Superior temporal gyrus (tissue), 1 donor: Measurements from ENCODE around the gene ERICH4.

Source experiments
- DNase-seq: peaks from one replicate; pipeline ENCODE4 v3.0.0-alpha.2; 2016; ENCODE audit errors: extremely low spot score

ERICH4 gene

DNA sequence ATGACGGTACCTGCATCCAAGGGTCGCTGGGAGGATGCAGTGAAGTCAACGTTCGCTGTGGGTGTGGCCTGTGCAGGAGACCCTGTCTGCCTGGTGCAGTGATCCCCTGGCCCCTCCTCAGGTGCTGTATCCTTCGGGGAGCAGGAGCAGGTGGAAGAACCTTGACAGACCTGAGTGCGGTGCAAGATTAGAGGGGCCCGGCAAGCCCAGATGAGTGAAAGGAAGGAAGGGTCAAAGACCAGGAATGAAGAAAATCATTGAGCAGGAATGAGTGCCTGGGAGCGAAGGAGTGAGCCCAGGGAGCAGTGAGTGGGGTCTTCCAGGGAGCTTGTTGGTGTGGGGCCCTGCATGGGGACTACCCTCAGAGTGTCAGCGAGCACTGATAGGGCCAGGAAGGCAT is 28.5 kb upstream of the ERICH4 start:
- no peak for DNase-seq

DNA sequence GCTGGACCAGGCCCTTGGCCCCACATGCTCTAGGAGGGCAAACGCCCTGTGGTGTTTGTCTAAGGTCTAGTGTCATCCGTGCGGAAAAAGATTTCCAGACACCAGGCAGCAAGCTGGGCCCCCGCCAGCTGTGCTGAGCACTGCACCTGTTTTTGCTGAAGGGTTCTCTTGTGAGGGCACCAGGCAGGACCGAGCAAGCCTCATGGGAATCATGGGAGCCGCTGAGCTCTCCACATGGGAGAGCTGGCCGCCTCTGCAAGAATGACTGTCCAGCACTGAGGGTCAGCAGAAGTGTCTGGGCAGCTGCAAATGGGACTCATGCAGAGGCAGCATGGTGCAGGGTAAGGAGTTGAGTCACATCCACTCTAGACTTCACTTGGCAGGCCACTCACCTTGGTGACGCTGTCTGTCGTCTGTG is 27.8 kb upstream of the ERICH4 start:
- no peak for DNase-seq

DNA sequence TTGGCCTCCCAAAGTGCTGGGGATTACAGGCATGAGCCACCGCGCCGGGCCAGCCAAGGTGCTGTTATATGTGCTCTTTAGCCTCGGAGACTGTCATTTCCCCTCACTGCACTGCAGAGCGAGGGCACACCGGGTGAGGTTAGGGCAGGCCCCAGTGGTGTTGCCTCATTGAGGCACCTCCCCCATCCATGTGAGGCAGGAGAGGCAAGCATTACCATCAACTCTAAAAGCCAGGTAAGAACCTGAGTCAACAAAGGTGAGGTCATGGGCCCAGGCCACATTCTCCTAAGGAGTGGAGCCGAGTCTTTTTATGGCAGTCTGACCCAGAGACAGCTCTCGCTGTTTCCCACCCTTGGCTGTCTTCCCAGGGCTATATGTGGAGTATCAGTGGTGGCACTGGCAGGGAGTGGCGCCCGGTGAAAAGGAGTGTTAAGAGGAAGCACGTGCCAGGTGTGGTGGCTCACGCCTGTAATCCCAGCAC is 26.7 kb upstream of the ERICH4 start:
- no peak for DNase-seq

- DNase-seq = no peak
Measured at GRCh38 chr19:41420101-41420880, 22.7 kb upstream of the ERICH4 start.

GRCh38 chr19:41421314-41421713 is 21.6 kb upstream of the ERICH4 start:
- DNase-seq = no peak

GRCh38 chr19:41421973-41422372 is 21.0 kb upstream of the ERICH4 start:
- no peak for DNase-seq

DNA sequence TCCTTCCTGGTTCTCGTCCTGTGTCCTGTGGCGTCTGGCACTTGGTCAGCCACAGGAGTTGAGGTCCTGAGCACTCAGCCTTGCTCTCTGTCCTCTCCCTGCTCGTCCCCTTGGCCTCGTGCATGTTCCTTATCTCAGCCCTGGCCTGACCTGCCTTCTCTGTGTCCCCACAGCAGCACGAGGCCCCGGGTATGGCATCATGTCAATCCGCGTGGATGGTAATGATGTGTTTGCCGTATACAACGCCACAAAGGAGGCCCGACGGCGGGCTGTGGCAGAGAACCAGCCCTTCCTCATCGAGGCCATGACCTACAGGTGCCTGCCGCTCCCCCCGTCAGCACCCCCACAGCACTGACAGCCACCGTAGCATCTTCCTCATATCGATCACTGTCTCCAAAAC is 20.5 kb upstream of the ERICH4 start:
- no peak for DNase-seq

- DNase-seq = no peak
Measured at GRCh38 chr19:41422955-41423354, 20.0 kb upstream of the ERICH4 start.

- DNase-seq = no peak
Measured at GRCh38 chr19:41424335-41425173, 18.4 kb upstream of the ERICH4 start.

DNA sequence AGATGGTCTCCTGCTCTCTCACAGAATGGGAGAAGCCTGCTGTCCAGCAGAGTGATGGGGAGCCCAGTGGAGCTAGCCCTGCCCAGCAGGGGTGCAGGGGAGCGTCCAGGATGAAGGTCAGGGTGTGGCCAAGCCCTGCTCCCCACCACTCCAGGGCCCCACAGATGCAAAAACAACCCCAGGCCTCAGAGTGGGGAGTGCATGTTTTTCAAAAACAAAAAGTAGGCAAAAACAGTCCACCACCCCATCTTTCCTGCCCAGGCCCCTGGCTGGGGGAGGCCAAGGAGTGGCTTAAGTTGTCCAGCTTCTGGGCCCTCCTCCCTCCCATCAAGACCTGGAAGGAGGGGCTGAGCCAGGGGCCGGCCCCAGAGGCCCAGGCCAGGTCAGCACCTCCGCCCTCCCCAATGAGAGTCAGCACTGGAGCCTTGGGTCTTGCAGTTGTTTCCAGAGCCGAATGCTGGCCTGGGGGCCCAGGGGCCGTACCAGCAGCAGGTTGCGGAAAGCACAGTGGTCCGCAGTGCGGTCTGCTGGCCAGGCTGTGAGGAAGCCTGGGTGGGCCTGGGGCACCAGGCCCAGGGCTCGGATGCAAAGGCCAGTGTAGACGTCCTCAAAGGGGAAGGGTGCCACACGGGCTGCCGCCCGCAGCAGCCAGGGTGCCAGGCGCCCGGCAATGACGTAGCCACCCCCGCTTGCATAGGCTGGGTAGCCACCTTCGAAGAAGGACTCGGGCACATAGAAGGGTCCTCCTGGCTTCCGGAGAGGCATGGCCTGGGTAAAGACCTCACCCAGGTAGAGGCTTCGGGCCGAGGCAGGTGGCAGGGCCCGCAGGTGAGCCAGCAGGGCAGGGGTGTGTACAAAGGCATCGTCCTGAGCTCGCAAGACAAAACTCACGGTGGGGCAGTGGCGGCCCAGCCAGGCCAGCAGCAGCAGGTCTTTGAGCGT is 17.5 kb upstream of the ERICH4 start:
- no peak for DNase-seq

DNA sequence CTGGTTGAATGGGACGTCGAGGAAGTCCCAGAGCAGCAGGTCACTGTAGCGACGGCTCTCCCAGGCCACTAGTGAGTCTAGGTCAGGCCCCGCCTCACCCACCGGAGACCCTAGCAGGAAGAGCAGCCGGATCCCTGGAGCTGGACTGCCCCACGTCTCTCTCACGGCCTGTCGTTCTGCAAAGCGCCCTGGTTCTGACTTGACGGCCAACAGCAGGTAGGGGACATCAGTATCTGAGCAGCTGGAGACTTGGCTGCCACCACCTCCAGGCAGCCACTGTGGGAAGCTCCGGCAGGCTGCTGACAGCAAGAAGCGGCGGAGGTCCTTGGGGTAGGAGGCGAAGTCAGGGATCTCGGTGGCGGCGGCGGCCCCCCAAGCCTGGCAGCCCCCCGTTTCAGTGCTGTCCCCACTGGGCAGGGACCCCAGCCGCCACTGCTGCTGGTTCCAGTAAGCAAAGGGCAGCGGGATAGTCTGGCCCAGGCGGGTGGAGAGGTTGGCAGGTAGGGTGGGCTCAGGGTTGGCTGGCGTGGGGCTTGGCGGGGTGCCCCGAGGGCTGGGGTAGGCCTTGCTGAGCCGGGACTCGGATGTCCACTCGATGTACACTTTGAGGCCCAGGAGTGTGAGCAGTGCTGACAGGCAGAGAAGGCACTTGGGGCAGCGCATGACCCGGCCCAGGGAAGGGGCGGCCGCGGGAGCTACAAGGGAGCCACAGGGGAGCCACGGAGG is 16.7 kb upstream of the ERICH4 start:
- no peak for DNase-seq

GRCh38 chr19:41426952-41427646 is 15.9 kb upstream of the ERICH4 start, which contains the start of gene B3GNT8:
Gene B3GNT8, minus strand, starts transcription at chr19:41427374. Its CDS starts 596 bp downstream, at chr19:41426778.
- no peak for DNase-seq

DNA sequence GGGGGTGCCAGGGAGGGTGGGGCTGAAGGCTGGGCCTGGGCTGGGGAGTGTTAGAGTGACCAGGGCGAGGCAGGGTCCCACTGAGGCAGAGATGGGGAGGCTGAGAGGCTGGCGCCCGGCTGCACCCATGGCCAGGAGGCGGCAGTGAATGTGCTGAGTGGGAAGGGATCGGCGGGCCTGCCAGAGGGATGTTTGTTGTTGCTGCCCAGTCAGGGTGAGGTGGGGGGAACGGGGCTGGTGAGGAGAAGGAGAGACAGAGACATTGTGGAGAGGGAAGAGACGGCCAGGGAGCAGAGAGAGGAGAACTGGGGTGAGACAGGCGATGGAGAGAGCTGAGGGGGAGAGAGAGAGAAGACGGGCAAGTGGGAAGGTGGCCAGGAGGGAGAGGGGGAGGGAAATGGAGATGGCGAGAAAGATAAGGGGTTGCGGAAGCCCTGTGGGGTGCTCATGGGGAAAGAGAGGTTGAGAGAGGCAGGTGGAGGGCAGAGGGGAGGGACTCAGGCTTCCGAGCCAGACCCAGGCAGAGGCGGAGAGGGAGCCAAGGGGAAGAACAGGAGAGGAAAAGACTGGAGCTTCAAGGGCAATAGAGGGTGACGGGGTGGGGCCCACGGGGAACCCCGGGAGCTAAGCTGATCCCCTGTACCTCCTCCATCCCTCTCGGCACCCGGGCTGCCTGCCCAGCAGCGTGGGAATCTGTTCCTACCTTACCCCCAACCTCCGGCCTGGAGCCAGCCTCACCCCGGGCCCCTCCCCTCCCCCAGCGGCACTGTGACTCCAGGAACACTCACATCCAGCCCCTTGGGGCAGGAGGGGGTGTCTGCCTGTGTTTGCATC is 15.1 kb upstream of the ERICH4 start:
- no peak for DNase-seq

- DNase-seq = no peak
Measured at GRCh38 chr19:41428481-41428859, 14.5 kb upstream of the ERICH4 start.

DNA sequence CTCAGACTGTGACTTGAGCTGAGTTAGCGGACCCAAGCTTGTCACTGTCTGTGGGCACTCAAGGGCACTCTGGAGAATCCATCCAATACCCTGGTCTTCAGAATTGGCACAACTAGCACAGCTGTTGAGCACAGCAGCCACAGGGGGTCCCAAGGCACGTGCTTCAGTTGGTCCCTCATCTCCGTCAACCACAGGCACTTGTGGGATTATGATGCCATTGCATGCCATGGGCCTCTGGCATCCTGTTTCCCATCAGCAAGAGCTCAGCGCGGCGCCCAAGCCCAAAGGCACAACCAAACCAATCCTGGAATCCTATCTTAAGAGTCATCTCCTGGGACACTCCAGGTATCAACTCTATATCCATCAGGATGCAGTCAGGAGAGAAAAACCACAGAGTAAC is 12.0 kb upstream of the ERICH4 start:
- no peak for DNase-seq

DNA sequence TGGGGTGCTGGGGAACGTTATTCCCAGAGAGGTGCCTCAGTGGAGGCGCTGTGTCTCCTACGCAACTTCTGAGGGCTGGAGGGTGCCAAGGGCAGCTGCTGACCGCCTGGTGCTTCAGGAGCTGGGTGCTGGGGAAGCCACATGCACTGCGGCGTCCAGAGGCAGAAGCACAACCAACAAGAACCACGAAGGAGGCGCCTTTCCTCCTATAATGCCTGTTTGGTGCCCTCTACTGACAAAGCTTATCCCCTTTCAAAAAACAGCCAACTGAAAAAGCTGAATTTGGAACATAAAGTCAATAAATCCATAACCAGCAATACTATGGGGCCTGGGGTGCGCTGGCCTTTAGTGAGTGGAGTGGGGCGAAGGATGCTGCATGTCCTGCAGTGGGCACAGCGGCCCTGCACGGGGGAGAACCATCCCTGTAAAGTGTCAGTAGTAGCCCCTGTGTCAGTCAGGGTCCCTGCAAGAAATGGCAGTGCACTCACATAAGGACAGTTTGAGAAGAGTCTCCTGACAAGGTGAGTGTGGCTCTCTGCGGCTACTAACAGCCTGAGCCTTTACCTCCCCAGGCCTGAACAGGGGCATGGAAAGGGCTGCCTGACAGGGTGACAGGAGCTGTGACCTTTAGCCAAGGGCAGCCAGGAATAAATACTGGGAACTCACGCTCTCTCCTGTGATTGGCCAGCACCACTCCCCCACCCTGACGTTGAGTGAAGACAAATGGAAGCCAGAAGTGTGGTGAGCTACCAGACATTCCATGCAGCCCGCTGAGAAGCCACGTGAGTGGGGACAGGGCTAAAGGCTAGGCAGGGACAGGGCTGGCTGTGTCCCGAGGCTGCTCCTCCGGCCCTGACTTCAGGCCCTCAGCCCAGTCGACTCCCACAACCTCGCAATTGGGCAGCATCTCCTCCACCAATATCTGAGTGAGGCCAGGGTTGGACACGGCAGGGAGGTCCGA is 11.2 kb upstream of the ERICH4 start:
- peak; percentile 31 for DNase-seq

GRCh38 chr19:41433171-41433570 is 9.8 kb upstream of the ERICH4 start:
- no peak for DNase-seq

- DNase-seq = no peak
Measured at GRCh38 chr19:41434450-41434849, 8.5 kb upstream of the ERICH4 start.
